ENCODE measurements around the gene CORIN.

DNA sequence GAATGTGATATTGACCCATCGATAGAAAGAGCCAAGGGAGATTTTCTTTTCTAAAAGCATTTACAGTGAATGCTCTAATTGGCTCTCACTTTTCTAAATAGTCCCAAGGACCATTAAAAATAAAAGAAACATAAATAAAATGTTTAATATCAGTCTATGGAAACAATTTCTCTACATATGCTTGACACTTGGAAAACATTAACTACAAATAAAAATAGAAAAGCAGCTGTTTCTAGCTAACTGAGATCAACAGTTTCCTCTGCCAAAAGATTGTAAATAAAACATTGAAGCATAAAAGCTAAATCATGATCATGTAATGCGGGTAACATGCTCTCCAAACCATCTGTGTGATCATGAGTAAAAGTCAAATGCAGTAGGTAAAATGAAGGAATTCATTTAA is 49.7 kb downstream of the CORIN start:
- TF ChIP-seq, protein P1, sequence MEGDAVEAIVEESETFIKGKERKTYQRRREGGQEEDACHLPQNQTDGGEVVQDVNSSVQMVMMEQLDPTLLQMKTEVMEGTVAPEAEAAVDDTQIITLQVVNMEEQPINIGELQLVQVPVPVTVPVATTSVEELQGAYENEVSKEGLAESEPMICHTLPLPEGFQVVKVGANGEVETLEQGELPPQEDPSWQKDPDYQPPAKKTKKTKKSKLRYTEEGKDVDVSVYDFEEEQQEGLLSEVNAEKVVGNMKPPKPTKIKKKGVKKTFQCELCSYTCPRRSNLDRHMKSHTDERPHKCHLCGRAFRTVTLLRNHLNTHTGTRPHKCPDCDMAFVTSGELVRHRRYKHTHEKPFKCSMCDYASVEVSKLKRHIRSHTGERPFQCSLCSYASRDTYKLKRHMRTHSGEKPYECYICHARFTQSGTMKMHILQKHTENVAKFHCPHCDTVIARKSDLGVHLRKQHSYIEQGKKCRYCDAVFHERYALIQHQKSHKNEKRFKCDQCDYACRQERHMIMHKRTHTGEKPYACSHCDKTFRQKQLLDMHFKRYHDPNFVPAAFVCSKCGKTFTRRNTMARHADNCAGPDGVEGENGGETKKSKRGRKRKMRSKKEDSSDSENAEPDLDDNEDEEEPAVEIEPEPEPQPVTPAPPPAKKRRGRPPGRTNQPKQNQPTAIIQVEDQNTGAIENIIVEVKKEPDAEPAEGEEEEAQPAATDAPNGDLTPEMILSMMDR (conservative IDR thresholded peaks at IDR 0.05; ENCODE audit: low read length): no peak
- no peak for TF ChIP-seq EZH2phosphoT487 (IDR thresholded peaks at IDR 0.05; ENCODE audit: borderline replicate concordance)

All from Loucy (cell line).